ENCODE data around the gene RBM25. TPM values are rescaled to one million over a fixed set of nuclear protein-coding genes. Genes with fewer than 3 reads are reported as not detected.

RBM25 gene
- total RNA-seq, 1 donor, result 32.9 TPM

- no peak overlapping the region for H2AFZ ChIP-seq (ENCODE audit: low read length)
- H3K9me3 ChIP-seq (ENCODE audit: low read depth, low read length), result no peaks in the 10 kb centered on the region
- no peaks in the 10 kb centered on the region for H3K79me2 ChIP-seq (ENCODE audit: insufficient read depth, low read length)
- H3K27me3 ChIP-seq (ENCODE audit: insufficient read depth, low read length), result no peaks in the 10 kb centered on the region
- TF ChIP-seq, protein P1, sequence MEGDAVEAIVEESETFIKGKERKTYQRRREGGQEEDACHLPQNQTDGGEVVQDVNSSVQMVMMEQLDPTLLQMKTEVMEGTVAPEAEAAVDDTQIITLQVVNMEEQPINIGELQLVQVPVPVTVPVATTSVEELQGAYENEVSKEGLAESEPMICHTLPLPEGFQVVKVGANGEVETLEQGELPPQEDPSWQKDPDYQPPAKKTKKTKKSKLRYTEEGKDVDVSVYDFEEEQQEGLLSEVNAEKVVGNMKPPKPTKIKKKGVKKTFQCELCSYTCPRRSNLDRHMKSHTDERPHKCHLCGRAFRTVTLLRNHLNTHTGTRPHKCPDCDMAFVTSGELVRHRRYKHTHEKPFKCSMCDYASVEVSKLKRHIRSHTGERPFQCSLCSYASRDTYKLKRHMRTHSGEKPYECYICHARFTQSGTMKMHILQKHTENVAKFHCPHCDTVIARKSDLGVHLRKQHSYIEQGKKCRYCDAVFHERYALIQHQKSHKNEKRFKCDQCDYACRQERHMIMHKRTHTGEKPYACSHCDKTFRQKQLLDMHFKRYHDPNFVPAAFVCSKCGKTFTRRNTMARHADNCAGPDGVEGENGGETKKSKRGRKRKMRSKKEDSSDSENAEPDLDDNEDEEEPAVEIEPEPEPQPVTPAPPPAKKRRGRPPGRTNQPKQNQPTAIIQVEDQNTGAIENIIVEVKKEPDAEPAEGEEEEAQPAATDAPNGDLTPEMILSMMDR (IDR thresholded peaks at IDR 0.05; ENCODE audit: extremely low read depth, low read depth, low read length), result no peak
- no peaks in the 10 kb centered on the region for H3K4me1 ChIP-seq (ENCODE audit: insufficient read depth, low read length)
- H3K27ac ChIP-seq (ENCODE audit: low read depth, low read length), result no peak overlapping the region
- peaks cover 3% of the 10 kb centered on the region for H4K20me1 ChIP-seq (ENCODE audit: insufficient read depth, low read length)
- no peak for DNase-seq (ENCODE audit: insufficient read length, low spot score, missing footprints)
- no peak overlapping the region for H3K4me2 ChIP-seq (ENCODE audit: insufficient read depth, low read length)
- peaks cover 64% of the 10 kb centered on the region for H3K36me3 ChIP-seq (ENCODE audit: insufficient read depth, low read length)
- no peak overlapping the region for H3K4me3 ChIP-seq (ENCODE audit: insufficient read depth, low read length)
Measured at GRCh38 chr14:73170686-73171085, 112.4 kb downstream of the RBM25 start.

DNA sequence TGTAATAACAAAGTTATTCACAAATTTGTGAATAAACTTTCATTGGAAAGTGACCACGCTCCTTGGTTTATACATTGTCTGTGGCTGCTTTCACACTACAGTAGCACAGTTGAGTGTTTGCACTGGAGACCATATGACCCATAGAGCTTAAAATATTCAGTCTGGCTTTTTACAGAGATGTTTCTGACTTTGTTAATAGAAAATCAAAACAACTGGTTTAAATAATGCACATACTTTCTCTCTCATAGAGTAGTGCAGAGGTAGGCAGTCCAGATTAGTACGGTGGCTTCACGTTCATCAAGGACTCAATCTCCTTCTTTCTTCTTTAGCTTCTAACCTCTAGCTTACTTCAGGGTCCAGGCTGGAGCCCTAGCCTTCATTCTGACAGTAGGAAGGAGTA, 114.2 kb downstream of the RBM25 start:
- Histone ChIP-seq H3K9me3 (ENCODE audit: low read depth, low read length) (no peaks in the 10 kb centered on the region), H3K79me2 (ENCODE audit: insufficient read depth, low read length) (no peaks in the 10 kb centered on the region), H3K4me2 (ENCODE audit: insufficient read depth, low read length) (no peak overlapping the region), H3K36me3 (ENCODE audit: insufficient read depth, low read length) (peaks cover 55% of the 10 kb centered on the region), H2AFZ (ENCODE audit: low read length) (no peak overlapping the region), H3K27me3 (ENCODE audit: insufficient read depth, low read length) (no peaks in the 10 kb centered on the region), H3K4me1 (ENCODE audit: insufficient read depth, low read length) (no peaks in the 10 kb centered on the region), H4K20me1 (ENCODE audit: insufficient read depth, low read length) (peaks cover 3% of the 10 kb centered on the region), H3K27ac (ENCODE audit: low read depth, low read length) (no peak overlapping the region), H3K4me3 (ENCODE audit: insufficient read depth, low read length) (no peak overlapping the region)
- TF ChIP-seq, protein P1 (IDR thresholded peaks at IDR 0.05; ENCODE audit: extremely low read depth, low read depth, low read length), result no peak
- DNase-seq (ENCODE audit: insufficient read length, low spot score, missing footprints), result no peak

DNA sequence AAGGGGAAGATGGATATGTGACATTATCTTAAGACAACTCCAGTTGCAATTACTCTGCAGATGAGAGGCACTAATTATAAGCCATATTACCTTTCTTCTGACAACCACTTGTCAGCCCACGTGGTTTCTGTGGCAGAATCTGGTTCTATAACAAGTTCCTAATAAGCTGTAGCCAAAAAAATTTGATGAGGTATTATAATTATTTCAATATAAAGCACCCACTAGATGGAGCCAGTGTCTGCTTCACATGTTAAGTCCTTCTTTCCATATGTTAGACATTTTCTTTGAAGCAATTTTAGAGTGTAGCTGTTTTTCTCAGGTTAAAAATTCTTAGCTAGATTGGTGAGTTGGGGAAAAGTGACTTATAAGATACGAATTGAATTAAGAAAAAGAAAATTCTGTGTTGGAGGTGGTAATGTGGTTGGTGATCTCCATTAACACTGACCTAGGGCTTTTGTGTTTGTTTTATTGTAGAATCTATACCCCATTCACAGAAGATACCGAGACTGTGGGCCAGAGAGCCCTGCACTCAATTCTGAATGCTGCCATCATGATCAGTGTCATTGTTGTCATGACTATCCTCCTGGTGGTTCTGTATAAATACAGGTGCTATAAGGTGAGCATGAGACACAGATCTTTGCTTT, 114.9 kb downstream of the RBM25 start:
- no peaks in the 10 kb centered on the region for H3K4me1 ChIP-seq (ENCODE audit: insufficient read depth, low read length)
- H3K4me2 ChIP-seq (ENCODE audit: insufficient read depth, low read length), result no peak overlapping the region
- no peak overlapping the region for H3K27ac ChIP-seq (ENCODE audit: low read depth, low read length)
- peaks cover 3% of the 10 kb centered on the region for H4K20me1 ChIP-seq (ENCODE audit: insufficient read depth, low read length)
- H3K4me3 ChIP-seq (ENCODE audit: insufficient read depth, low read length), result no peak overlapping the region
- H3K27me3 ChIP-seq (ENCODE audit: insufficient read depth, low read length), result no peaks in the 10 kb centered on the region
- H3K36me3 ChIP-seq (ENCODE audit: insufficient read depth, low read length), result peaks cover 54% of the 10 kb centered on the region
- TF ChIP-seq, protein P1 (IDR thresholded peaks at IDR 0.05; ENCODE audit: extremely low read depth, low read depth, low read length), result peak; percentile 65
- no peak overlapping the region for H2AFZ ChIP-seq (ENCODE audit: low read length)
- no peaks in the 10 kb centered on the region for H3K9me3 ChIP-seq (ENCODE audit: low read depth, low read length)
- no peaks in the 10 kb centered on the region for H3K79me2 ChIP-seq (ENCODE audit: insufficient read depth, low read length)
- no peak for DNase-seq (ENCODE audit: insufficient read length, low spot score, missing footprints)

Small RNAs within 50 kb of the gene (small RNA-seq; reads per million reads assigned to genes)
- not detected for gene RN7SL586P

Other genes with a start within 250 kb of the RBM25 start
- gene DPF3, start 164.4 kb upstream of the RBM25 start, total RNA-seq, result 0.59 and 1.8 TPM in 2 replicates
- gene DCAF4, start 132.1 kb upstream of the RBM25 start, total RNA-seq, result 18.3 and 21.0 TPM in 2 replicates
- gene ZFYVE1, start 31.4 kb upstream of the RBM25 start, total RNA-seq, result 30.8 and 38.0 TPM in 2 replicates
- gene PSEN1, start 78.0 kb downstream of the RBM25 start, total RNA-seq, result 77.8 and 79.6 TPM in 2 replicates
- gene PAPLN, start 179.0 kb downstream of the RBM25 start, total RNA-seq, result 5.3 and 5.8 TPM in 2 replicates

Measured in osteoblast (primary cell).